HG02852 (cell line): Measurements from ENCODE around the gene ZIM2.
"Not testable (repeated sequence)": the region's sequence is repeated elsewhere in the genome, so short reads cannot be mapped to it uniquely, and the experiment has no call there.

Experiments used
- ATAC-seq: cut with Tn5 transposase; IDR thresholded peaks from one replicate; pipeline ENCODE4 v1.9.1; 2021; ENCODE audit warnings: mild to moderate bottlenecking, moderate library complexity; ENCODE audit not compliant: unreplicated experiment

The ZIM2 gene

GRCh38 chr19:56840451-56841192 is at the start of gene ZIM2, which contains the start of gene PEG3:
ZIM2 (minus strand) TSS chr19:56840726; CDS start chr19:56824277, 16,449 bp downstream.
PEG3 (minus strand) TSS chr19:56840726; CDS start chr19:56824655, 16,071 bp downstream.
- ATAC-seq, result no peak

GRCh38 chr19:56885173-56885985 is 44.9 kb upstream of the ZIM2 start:
- no peak for ATAC-seq

- ATAC-seq, result no peak
These were observed 43.9 kb upstream of the ZIM2 start for GRCh38 chr19:56884441-56884840.

GRCh38 chr19:56880592-56881190 is 40.2 kb upstream of the ZIM2 start:
- no peak for ATAC-seq

DNA sequence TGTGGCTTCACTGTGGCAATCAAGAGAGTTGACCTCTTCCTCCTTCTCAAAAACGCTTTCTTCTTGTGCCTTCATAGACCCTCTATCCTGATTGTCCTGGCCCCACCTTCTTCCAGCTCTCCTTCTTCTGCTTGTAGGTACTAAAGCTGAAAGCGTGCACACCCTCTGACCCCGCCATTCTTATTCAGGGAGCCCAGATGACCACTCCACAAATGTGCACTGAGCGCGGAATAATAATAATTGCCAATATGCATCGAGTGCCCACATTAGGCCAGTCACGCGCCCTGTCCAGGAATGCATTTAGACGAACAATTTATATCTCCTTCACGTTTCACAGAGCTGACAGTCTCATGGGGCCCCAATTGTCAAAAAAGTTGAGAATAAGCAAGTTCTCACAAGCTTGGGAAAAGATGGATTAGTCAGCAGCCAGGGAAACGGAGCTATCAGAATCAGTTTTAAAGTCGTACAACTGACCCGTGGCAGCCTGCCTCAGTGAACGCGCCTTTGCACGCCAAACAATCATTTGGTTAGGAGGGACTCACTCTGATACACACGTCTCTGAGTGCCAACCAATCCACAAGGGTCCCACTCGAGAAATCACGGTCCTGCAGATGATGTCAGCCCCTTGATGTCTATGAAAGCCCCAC is 36.7 kb upstream of the ZIM2 start:
- no peak for ATAC-seq

DNA sequence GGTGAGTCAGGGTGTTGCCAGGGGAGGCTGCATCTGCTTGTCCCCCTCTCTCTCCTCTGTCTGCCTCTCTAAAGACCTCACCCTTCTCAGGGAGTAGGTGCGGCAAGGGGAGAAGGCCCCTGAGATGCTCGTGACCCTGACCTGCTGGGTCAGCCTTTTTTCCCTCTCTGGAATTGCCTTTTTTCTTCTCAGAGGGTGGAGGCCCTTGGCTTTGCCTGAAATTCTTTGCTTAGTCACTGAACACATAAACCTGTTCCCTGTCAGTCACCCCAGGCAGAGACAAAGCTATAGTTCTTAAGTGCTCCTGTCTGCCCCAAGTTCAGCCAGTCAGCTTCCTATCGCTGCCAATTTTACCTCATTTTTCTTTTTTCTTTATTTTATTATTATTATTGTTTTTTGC is 35.2 kb upstream of the ZIM2 start:
- ATAC-seq, result no peak

GRCh38 chr19:56874530-56874929 is 34.0 kb upstream of the ZIM2 start:
- no peak for ATAC-seq

GRCh38 chr19:56873493-56873892 is 33.0 kb upstream of the ZIM2 start:
- ATAC-seq, result no peak

GRCh38 chr19:56869886-56870285 is 29.4 kb upstream of the ZIM2 start:
- ATAC-seq, result no peak

DNA sequence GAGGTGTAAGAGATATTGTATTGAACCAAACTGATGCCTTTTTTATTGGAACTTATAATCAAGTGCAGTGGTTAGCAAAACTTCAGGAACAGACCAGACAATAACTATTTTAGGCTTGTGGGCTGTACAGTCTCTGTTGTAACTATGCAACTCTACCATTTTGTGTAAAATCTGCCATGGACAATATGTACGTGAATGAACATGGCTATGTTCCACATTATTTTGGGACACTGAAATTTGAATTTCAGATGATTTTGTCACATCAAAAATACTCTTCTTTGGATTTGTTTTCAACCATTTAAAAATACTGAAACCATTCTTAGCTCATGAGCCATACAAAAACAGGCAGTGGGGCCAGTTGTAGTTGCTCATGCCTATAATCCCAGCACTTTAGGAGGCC is 27.9 kb upstream of the ZIM2 start:
- no peak for ATAC-seq

- no peak for ATAC-seq
These were observed 26.0 kb upstream of the ZIM2 start for GRCh38 chr19:56866538-56866937.

DNA sequence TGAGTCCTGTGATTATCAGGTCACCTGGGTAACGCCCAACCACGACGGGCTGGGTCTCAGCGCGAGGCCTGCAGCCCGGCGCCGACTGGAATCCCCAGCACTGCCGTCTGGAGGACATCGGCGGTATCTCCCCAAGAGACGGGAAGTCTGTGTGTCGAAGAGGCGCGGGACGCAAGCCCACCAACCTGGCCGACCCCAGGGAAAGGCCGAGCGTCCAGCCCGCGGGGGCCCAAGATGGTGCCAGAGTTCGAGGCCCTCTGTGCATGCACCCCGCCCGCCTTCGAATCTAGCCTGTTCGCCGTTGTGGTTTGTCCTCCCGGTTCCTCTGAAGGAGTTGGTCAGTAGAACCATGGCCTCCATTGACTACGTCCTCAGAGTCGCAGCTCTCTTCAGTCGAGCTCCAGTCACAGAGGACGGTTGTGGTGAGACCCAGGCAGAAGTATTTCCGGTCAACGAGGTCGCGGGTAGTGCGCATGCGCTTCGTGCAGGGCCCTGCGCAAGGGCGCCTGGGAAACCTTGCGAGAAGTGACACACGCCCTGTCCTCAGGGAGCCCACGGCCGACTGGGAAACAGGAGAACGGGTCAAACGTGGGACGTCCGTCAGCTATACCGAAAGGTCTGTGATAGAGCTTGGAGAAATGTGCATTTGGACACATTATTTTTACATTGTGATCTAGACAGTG is 24.1 kb upstream of the ZIM2 start:
- no peak for ATAC-seq

DNA sequence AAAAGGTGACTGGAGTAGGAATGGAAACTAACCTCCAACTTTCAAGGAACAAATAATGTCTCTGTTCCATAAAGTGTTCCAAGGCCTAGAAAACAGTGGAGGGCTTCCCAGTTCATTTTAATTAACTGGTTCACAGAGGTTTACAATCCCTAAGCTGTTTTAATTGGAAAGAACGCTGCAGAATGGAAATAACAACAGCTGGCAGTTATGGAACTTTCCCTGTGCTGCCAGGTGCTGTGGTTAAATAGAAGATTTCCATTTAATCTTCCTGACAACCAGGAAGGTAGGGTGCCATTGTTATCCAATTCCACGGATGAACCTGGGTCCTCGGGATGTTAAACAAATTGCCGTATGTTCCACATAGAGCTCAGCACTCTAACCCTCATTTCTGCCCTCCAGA is 22.2 kb upstream of the ZIM2 start:
- no peak for ATAC-seq

DNA sequence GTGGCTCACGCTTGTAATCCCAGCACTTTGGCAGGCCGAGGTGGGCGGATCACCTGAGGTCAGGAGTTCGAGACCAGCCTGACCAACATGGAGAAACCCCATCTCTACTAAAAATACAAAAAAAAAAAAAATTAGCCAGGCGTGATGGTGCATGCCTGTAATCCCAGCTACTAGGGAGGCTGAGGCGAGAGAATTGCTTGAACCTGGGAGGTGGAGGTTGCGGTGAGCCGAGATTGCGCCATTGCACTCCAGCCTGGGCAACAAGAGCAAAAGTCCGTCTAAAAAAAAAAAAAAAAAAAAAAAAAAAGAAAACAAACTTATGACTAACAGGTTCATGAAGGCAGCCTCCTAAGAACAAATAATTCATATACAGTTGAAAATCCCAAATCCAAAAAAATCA is 19.9 kb upstream of the ZIM2 start:
- not testable (repeated sequence) for ATAC-seq

GRCh38 chr19:56858026-56858425 is 17.5 kb upstream of the ZIM2 start:
- ATAC-seq, result no peak

DNA sequence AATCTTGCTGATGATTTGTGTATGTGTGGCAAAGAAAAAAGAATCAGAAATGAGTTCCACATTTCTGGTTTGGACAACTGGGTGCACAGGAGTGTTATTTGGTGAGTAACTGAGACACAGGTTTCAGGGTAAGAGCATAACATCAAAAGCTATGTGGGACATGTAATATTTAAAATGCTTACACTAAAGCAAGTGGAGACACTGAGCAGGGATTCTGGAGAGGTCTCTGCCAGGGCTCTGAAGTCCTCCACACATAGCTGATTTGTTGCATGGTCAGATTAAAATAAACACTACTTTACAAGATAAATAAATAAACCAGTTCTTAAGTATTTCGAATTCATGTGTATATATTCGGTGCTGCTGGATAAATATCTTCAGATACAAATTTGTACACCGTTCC is 16.3 kb upstream of the ZIM2 start:
- no peak for ATAC-seq

GRCh38 chr19:56852361-56852760 is 11.8 kb upstream of the ZIM2 start:
- ATAC-seq, result not testable (repeated sequence)

DNA sequence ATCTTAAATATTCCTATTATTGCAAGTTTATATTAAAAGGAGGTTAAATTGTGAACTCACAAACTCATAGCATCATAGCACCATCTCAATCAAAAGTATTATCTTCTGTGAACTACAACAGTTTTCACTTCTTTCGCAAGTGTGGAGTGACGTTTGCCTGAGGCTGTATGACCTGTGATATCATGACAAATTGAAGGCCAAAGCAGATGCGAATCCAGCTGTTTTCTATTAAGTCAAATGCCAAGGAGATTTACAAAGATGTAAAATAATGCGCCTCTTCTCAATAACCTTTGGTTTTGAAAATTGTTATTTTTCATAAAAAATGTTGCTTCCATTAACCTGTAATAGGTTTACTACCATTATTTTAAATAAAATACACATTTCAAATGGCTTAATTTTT is 7.6 kb upstream of the ZIM2 start:
- no peak for ATAC-seq

GRCh38 chr19:56842412-56842811 is 1.9 kb upstream of the ZIM2 start:
- no peak for ATAC-seq

DNA sequence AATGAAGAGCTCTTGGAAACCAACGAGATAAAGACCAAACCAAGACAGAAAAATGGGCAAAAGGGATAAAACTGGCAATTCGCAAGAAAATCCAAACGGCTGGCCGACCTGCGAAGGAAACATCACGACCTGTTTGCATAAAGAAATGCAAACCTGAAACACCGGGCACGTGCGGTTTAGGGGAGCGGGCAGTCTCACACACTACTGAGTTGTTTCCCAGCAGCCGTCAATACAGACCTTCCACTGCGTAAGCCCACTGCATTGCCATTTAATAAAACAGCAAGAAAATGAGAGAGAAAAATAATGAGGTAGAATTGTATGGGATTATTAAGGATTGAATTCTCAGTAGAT is 642 bp upstream of the ZIM2 start:
- no peak for ATAC-seq
